Right lobe of liver (tissue), 4 donors: Measurements from ENCODE around the gene PPP1R1A.

Experiments
- CTCF ChIP-seq, 4 donors: fragments of 200-600 bp in 3 of 4; fragments of 450-650 bp in 1 of 4; IDR thresholded peaks; one replicate each; pipeline versions ENCODE4 v1.5.1 to v1.8.0; 2016 to 2022; ENCODE audit warnings: antibody characterized with exemption in 4 of 4, mild to moderate bottlenecking in 2 of 4
- POLR2A ChIP-seq: fragments of 450-650 bp; IDR thresholded peaks from one replicate; pipeline ENCODE4 v1.6.1; 2017; ENCODE audit warnings: antibody characterized with exemption, mild to moderate bottlenecking
- donor health status: DM: no; HTN: no; CAD: no.
- donor health status: DM: no; HTN: no; CAD: no.
- donor health status: DM: no; HTN: yes; CAD: no.

GRCh38 chr12:54592316-54592715, 3.9 kb upstream of the PPP1R1A start:
- TF ChIP-seq CTCF (IDR thresholded peaks at IDR 0.05) (no peak), POLR2A (no peak)
